Natural killer cell (primary cell): ENCODE data around the gene GPR142. TPM values are rescaled to one million over a fixed set of nuclear protein-coding genes. Genes with fewer than 3 reads are reported as not detected.

ENCODE experiments used
- ATAC-seq, 3 donors: fragments of 150-1000 bp in 2 of 3; fragments of 200-7000 bp in 1 of 3; cut with Tn5 transposase; 1 replicate in 1 of 3; 2 replicates in 2 of 3; pipeline ENCODE4 v1.10.0; 2021; ENCODE audit warnings: mild to moderate bottlenecking in 2 of 3, moderate library complexity in 2 of 3
- DNase-seq, 2 donors: peaks; one replicate each; pipeline versions ENCODE4 v3.0.0 to v3.0.0-alpha.2; 2013 to 2021; ENCODE audit warnings: mixed read lengths in 1 of 2
- H3K27ac ChIP-seq: one replicate; pipeline ENCODE4 v1.5.1; 2013; ENCODE audit warnings: mild to moderate bottlenecking, low read length
- H3K27me3 ChIP-seq: one replicate; pipeline ENCODE4 v1.6.1; 2013; ENCODE audit warnings: low read length; ENCODE audit not compliant: control insufficient read depth, insufficient read depth
- H3K36me3 ChIP-seq: one replicate; pipeline ENCODE4 v1.6.1; 2013; ENCODE audit warnings: low read length; ENCODE audit not compliant: control insufficient read depth, insufficient read depth
- H3K4me1 ChIP-seq: one replicate; pipeline ENCODE4 v1.6.1; 2013; ENCODE audit warnings: low read length; ENCODE audit not compliant: control insufficient read depth, insufficient read depth
- H3K4me3 ChIP-seq: one replicate; pipeline ENCODE4 v1.5.1; 2013; ENCODE audit warnings: low read length
- H3K9me3 ChIP-seq: one replicate; pipeline ENCODE4 v1.6.1; 2013; ENCODE audit warnings: low read length; ENCODE audit not compliant: control insufficient read depth, insufficient read depth
- H3K27ac Mint-ChIP-seq, 2 donors: one replicate each; pipeline ENCODE4 v1.8.0; 2022; ENCODE audit warnings: mild to moderate bottlenecking in 2 of 2, mixed read lengths in 2 of 2, moderate library complexity in 1 of 2
- H3K27me3 Mint-ChIP-seq, 2 donors: one replicate each; pipeline ENCODE4 v1.8.0; 2022; ENCODE audit warnings: low read depth in 2 of 2, mixed read lengths in 2 of 2
- H3K36me3 Mint-ChIP-seq: one replicate; pipeline ENCODE4 v1.8.0; 2022; ENCODE audit warnings: mixed read lengths
- H3K4me1 Mint-ChIP-seq, 2 donors: one replicate each; pipeline ENCODE4 v1.8.0; 2022; ENCODE audit warnings: mixed read lengths in 2 of 2
- H3K4me3 Mint-ChIP-seq: one replicate; pipeline ENCODE4 v1.8.0; 2022; ENCODE audit warnings: mild to moderate bottlenecking, moderate library complexity, mixed read lengths
- H3K9me3 Mint-ChIP-seq, 2 donors: one replicate each; pipeline ENCODE4 v1.8.0; 2022; ENCODE audit warnings: mixed read lengths in 2 of 2
- WGBS: methylation state at CpG from one replicate; pipeline ENCODE4 v1.1.7; 2013; ENCODE audit warnings: missing lambda C conversion rate; ENCODE audit not compliant: insufficient coverage; 5-methylcytosine and 5-hydroxymethylcytosine counted together
- intact Hi-C: fragments of 100-400 bp; cut with micrococcal nuclease; formaldehyde crosslinking; loops from one replicate; pipeline ENCODE4 v1.14.2; 2022
- total RNA-seq, 4 donors: library from RNA; stranded (reverse); fragments of 120-200 nt in 1 of 4; gene quantifications; one replicate each; pipeline versions ENCODE4 v1.2.3 to v1.2.4, GENCODE V29; 2013 to 2022
- TF ChIP-seq, protein P1 (sequence below): fragments of 200-600 bp; IDR thresholded peaks from one replicate; pipeline ENCODE4 v1.8.0; 2022; ENCODE audit warnings: antibody characterized with exemption

Gene GPR142
- total RNA-seq, 3 donors from 2014 or later (not counting 1 experiment from before 2014, with no cell fraction given) = not detected

DNA sequence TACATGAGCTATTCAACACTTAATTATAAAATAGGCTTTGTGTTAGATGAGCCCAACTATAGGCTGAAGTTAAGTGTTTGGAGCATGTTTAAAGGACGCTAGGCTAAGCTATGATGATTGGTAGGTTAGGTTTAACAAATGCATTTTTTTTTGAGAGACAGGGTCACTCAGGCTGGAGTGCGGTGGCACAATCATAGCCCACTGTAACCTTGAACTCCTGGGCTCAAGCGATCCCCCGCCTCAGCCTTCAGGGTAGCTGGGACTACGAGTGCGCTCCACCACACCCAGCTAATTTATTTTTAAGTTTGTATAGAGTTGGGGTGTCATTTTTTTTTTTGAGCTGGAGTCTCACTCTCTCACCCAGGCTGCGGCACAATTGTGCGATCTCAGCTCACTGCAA, 45.3 kb downstream of the GPR142 start:
- intact Hi-C loops = no loop called here
- no peak overlapping the region for H3K27ac Mint-ChIP-seq

DNA sequence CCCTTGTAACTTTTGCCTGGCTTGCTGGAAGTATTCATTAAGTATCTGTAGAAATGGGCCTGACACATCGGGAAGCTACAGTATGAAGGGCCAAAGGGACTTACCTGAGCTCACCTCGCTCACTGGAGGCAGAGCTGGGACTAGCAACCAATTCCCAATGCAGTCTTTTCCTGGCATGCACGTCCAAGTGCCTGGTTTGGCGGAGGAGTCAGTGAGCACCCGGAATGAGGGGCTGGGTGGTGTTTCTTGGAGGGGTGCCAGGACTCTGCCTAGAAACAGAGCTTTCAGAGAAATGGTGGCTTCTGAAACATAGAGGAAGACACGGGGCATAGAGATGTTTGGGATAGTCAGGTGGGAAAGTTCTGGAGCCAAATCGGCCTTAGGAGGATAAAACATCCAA, 46.2 kb downstream of the GPR142 start:
- no peak overlapping the region for H3K4me3 Mint-ChIP-seq
- DNase-seq (no peak), ATAC-seq (no peak)
- H3K4me3 ChIP-seq = no peak overlapping the region
- H3K36me3 Mint-ChIP-seq = no peaks in the 10 kb centered on the region
- intact Hi-C loops = no loop called here
- no peaks in the 10 kb centered on the region for H3K9me3 ChIP-seq
- WGBS = 92% methylated on average over 7 of the region's 7 CpGs
- no peaks in the 10 kb centered on the region for H3K36me3 ChIP-seq
- peaks cover 0 to 2% of the 10 kb centered on the region in 2 donors for H3K27me3 Mint-ChIP-seq
- TF ChIP-seq, protein P1, sequence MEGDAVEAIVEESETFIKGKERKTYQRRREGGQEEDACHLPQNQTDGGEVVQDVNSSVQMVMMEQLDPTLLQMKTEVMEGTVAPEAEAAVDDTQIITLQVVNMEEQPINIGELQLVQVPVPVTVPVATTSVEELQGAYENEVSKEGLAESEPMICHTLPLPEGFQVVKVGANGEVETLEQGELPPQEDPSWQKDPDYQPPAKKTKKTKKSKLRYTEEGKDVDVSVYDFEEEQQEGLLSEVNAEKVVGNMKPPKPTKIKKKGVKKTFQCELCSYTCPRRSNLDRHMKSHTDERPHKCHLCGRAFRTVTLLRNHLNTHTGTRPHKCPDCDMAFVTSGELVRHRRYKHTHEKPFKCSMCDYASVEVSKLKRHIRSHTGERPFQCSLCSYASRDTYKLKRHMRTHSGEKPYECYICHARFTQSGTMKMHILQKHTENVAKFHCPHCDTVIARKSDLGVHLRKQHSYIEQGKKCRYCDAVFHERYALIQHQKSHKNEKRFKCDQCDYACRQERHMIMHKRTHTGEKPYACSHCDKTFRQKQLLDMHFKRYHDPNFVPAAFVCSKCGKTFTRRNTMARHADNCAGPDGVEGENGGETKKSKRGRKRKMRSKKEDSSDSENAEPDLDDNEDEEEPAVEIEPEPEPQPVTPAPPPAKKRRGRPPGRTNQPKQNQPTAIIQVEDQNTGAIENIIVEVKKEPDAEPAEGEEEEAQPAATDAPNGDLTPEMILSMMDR = no peak
- H3K4me1 Mint-ChIP-seq = peaks cover 0 to 5% of the 10 kb centered on the region in 2 donors
- no peaks in the 10 kb centered on the region for H3K27me3 ChIP-seq
- no peak overlapping the region for H3K27ac ChIP-seq
- H3K27ac Mint-ChIP-seq = no peak overlapping the region
- no peaks in the 10 kb centered on the region for H3K9me3 Mint-ChIP-seq
- H3K4me1 ChIP-seq = peaks cover 11% of the 10 kb centered on the region

More for the DNA sequence above, 45.3 kb downstream of the GPR142 start:
- DNase-seq (no peak), ATAC-seq (no peak)
- H3K27ac ChIP-seq = no peak overlapping the region
- no peaks in the 10 kb centered on the region for H3K36me3 ChIP-seq
- peaks cover 11% of the 10 kb centered on the region for H3K4me1 ChIP-seq
- TF ChIP-seq, protein P1 = no peak
- no peaks in the 10 kb centered on the region for H3K36me3 Mint-ChIP-seq
- H3K27me3 Mint-ChIP-seq = no peaks in the 10 kb centered on the region
- no peaks in the 10 kb centered on the region for H3K9me3 Mint-ChIP-seq
- peaks cover 0 to 5% of the 10 kb centered on the region in 2 donors for H3K4me1 Mint-ChIP-seq
- 86% methylated on average over 5 of the region's 8 CpGs for WGBS
- no peaks in the 10 kb centered on the region for H3K27me3 ChIP-seq
- H3K9me3 ChIP-seq = no peaks in the 10 kb centered on the region
- no peak overlapping the region for H3K4me3 ChIP-seq
- H3K4me3 Mint-ChIP-seq = no peak overlapping the region

DNA sequence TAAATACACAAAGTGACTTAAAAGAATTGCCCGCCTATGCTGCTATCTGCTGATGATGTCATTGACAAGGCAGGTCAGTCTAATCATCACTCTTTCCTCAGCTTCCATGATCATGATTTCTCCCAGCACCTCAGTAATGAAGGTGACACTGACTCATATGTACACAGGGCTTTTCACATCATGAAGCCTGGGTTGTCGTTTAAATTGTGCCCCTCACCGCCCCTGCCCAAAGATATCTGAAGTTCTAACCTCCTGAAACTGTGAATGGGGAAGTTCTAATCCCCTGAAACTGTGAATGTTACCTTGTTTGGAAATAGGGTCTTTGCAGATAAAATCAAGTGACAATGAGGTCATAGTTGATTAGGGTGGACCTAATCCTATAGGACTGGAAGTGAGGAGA, 47.2 kb downstream of the GPR142 start:
- Mint-ChIP-seq H3K27me3 (peaks cover 0 to 4% of the 10 kb centered on the region in 2 donors), H3K9me3 (no peaks in the 10 kb centered on the region), H3K27ac (no peak overlapping the region), H3K36me3 (no peaks in the 10 kb centered on the region), H3K4me3 (no peak overlapping the region), H3K4me1 (peaks cover 0 to 5% of the 10 kb centered on the region in 2 donors)
- ATAC-seq (no peak), DNase-seq (no peak)
- H3K36me3 ChIP-seq = no peaks in the 10 kb centered on the region
- WGBS = 64% methylated on average over 2 of the region's 3 CpGs
- H3K9me3 ChIP-seq = no peaks in the 10 kb centered on the region
- H3K4me1 ChIP-seq = peaks cover 11% of the 10 kb centered on the region
- intact Hi-C loops = no loop called here
- TF ChIP-seq, protein P1 = no peak
- no peak overlapping the region for H3K27ac ChIP-seq
- H3K4me3 ChIP-seq = no peak overlapping the region
- H3K27me3 ChIP-seq = no peaks in the 10 kb centered on the region

DNA sequence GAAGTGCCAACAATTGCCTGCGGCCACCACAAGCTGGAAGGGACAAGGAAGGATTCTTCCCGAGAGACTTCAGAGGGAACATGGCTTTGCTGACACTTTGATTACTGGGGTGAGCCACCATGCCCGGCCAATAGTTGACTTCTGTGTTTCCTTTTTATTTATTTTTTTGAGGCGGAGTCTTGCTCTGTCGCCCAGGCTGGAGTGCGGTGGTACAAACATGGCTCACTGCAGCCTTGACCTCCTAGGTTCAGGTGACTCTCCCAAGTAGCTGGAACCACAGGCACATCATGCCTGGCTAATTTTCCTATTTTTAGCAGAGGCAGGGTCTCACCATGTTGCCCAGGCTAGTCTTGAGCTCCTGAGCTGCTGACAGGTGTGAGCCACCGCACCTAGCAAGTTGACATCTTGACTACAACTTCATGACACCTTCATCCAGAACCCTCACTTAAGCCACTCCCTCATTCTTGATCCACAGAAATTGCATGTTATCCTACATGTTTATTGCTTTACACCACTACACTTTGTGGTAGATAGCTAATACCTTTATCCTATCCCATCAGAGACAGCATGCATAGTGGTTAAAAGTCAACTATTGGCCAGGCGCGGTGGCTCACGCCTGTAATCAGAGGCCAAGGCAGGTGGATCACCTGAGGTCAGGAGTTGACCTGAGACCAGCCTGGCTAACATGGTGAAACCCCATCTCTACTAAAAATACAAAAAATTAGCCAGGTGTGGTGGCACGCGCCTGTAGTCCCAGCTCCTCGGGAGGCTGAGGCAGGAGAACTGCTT, 48.5 kb downstream of the GPR142 start:
- no peak overlapping the region for H3K27ac Mint-ChIP-seq
- TF ChIP-seq, protein P1 = no peak
- no peak overlapping the region for H3K4me3 Mint-ChIP-seq
- WGBS = 97% methylated on average over 13 of the region's 13 CpGs
- H3K27me3 ChIP-seq = no peaks in the 10 kb centered on the region
- ATAC-seq (no peak), DNase-seq (no peak)
- intact Hi-C loops = no loop called here
- no peaks in the 10 kb centered on the region for H3K4me1 ChIP-seq
- no peaks in the 10 kb centered on the region for H3K36me3 ChIP-seq
- H3K27me3 Mint-ChIP-seq = peaks cover 0 to 4% of the 10 kb centered on the region in 2 donors
- H3K36me3 Mint-ChIP-seq = no peaks in the 10 kb centered on the region
- H3K9me3 Mint-ChIP-seq = no peaks in the 10 kb centered on the region
- no peak overlapping the region for H3K4me3 ChIP-seq
- H3K27ac ChIP-seq = no peak overlapping the region
- no peaks in the 10 kb centered on the region for H3K4me1 Mint-ChIP-seq
- no peaks in the 10 kb centered on the region for H3K9me3 ChIP-seq
